Epidermal melanocyte (primary cell): ENCODE measurements around the gene CHCHD10.

Experiments used
- DNase-seq: peaks from one replicate; pipeline ENCODE4 v3.0.0; 2011; ENCODE audit warnings: low spot score; ENCODE audit not compliant: insufficient read length

The CHCHD10 gene

DNA sequence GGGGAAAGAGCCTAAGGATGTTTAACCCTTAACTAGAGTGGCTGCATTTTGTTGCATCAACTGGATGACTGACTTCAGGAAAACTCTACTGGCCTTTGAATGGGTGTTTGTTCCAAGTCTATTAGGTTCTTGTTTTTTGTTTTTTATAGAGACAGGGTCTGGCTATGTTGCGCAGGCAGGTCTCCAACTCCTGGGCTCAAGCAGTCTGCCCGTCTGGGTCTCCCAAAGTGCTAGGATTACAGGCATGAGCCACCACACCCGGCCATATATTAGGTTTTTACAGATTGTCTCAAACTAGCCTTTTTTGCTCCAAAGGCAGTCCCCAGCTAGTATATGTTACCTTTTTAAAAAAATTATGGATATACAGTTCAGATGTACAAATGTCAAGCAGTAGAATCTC, 20.1 kb upstream of the CHCHD10 start:
- DNase-seq: no peak

DNA sequence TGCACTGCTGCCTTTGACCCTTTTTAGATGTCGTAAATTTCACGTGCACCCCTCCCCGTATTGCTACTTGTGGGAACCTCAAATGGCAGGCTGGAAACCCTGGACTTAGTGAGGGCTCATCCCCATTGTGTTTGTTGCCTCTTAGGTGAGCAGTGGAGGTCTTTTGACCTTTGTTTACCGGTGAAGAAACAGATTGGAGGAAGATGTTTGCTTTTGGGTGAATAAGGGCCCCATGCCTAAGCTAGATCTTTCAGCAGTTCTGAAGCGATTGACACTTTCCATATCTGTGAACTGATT, 19.8 kb upstream of the CHCHD10 start:
- no peak for DNase-seq

GRCh38 chr22:23786752-23787599, 19.2 kb upstream of the CHCHD10 start, which contains the start of gene SMARCB1:
Gene SMARCB1, plus strand, starts transcription at chr22:23786966. Its CDS starts 204 bp downstream, at chr22:23787170.
- peak; percentile 91 for DNase-seq

GRCh38 chr22:23786261-23786710, 18.5 kb upstream of the CHCHD10 start:
- no peak for DNase-seq

DNA sequence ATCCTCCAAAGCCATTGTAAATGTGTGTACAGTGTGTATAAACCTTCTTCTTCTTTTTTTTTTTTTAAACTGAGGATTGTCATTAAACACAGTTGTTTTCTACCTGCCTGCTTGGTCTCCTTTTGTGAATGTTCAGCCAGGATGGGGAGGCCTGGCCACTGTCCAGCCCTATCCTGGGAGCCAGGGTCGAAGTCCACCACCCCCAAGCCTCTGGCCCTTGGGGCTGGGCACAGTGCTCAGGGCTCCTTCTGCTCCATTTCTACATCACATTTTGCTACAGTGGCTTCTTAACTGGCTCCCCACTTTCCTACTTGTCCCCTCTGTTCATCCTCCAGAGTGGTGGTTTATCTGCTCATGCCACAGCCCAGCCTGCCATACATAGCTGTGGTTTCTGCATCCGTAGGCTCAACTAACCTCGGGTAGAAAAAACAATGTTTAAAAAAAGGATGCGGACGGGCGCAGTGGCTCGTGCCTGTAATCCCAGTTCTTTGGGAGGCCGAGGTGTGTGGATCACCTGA, 16.5 kb upstream of the CHCHD10 start:
- no peak for DNase-seq

DNA sequence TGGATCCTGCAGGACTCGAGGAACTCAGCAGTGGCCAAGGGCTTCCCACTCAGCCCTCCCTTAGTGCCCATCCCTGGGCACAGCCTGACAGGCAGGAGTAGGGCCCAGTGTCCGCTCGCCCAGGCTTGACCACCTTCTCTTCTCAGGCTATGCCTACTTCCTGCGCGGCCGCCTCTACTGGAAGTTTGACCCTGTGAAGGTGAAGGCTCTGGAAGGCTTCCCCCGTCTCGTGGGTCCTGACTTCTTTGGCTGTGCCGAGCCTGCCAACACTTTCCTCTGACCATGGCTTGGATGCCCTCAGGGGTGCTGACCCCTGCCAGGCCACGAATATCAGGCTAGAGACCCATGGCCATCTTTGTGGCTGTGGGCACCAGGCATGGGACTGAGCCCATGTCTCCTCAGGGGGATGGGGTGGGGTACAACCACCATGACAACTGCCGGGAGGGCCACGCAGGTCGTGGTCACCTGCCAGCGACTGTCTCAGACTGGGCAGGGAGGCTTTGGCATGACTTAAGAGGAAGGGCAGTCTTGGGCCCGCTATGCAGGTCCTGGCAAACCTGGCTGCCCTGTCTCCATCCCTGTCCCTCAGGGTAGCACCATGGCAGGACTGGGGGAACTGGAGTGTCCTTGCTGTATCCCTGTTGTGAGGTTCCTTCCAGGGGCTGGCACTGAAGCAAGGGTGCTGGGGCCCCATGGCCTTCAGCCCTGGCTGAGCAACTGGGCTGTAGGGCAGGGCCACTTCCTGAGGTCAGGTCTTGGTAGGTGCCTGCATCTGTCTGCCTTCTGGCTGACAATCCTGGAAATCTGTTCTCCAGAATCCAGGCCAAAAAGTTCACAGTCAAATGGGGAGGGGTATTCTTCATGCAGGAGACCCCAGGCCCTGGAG, 15.7 kb upstream of the CHCHD10 start:
- DNase-seq: no peak

- DNase-seq: no peak
Measured at GRCh38 chr22:23782703-23783102, 14.9 kb upstream of the CHCHD10 start.

DNA sequence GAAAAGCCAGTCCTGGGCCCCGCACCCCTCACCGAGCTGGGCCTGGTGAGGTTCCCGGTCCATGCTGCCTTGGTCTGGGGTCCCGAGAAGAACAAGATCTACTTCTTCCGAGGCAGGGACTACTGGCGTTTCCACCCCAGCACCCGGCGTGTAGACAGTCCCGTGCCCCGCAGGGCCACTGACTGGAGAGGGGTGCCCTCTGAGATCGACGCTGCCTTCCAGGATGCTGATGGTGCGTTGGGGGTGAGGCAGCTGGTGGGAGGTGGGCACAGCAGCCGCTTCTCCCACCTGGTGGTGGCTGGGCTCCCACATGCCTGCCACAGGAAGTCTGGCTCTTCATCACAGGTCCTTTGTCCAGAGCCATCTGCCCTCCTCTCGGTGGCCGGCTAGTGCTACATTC, 14.5 kb upstream of the CHCHD10 start:
- DNase-seq: no peak

DNA sequence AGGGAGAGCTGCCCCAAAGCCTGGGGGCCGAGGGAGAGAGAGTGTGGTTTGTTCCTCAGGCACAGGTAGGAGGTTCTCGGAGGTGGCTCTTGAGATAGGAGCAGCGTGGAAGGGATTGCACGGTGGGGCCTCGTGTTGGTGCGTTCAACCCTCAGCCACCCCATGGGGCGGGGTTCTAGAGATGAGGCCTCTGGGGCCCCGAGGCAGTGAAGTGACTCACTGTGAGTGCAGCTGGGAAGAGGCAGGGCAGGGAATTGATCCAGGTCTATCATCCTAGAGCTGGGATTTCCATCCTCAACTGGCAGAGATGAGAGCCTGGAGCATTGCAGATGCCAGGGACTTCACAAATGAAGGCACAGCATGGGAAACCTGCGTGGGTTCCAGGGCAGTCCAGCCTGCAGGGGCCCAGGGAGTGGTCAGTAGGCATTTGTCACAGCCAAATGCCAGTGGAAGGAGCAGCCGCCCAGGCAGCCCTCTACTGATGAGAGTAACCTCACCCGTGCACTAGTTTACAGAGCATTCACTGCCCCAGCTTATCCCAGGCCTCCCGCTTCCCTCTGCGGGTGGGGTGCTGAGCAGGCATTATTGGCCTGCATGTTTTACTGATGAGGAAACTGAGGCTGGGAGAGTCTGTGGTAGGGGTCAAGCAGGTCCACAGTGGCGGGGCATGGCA, 13.9 kb upstream of the CHCHD10 start:
- no peak for DNase-seq

- peak; percentile 61 for DNase-seq
Measured at GRCh38 chr22:23781065-23781464, 13.3 kb upstream of the CHCHD10 start.

DNA sequence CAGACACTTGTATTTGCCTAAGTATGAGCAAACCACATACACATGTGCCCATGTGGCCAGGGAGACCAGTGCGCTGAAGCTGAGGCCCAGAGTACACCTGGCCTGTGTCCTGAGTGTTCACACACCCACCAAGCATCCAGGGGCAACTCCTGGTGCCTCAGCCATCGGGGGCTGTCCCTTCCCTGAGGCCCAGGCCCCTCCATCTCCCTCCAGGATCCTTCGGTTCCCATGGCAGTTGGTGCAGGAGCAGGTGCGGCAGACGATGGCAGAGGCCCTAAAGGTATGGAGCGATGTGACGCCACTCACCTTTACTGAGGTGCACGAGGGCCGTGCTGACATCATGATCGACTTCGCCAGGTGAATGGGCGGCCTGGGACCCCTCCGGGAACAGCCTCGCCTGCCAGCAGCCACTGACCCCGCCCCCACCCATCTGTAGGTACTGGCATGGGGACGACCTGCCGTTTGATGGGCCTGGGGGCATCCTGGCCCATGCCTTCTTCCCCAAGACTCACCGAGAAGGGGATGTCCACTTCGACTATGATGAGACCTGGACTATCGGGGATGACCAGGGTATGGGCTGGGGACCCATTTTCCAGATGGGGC, 12.5 kb upstream of the CHCHD10 start:
- DNase-seq: no peak

DNA sequence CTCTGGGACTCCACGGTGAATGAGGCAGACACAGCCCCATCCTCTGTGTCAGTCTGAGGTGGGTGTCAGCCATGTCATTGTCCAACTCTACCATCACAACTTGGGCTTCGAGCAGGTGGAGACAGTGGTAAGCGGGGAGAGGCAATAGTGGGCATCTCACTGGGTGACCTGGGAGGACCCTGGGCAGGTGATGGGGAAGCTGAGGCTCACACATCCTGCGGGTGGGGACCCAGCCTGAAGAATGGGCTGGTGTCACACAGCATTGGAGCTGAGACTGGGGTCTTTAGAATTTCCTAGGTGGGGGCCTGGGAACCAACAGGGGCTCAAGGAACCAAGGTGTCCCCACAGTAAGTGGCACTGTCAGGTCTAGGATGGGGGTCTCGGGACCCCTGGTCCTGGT, 12.0 kb upstream of the CHCHD10 start:
- DNase-seq: no peak

DNA sequence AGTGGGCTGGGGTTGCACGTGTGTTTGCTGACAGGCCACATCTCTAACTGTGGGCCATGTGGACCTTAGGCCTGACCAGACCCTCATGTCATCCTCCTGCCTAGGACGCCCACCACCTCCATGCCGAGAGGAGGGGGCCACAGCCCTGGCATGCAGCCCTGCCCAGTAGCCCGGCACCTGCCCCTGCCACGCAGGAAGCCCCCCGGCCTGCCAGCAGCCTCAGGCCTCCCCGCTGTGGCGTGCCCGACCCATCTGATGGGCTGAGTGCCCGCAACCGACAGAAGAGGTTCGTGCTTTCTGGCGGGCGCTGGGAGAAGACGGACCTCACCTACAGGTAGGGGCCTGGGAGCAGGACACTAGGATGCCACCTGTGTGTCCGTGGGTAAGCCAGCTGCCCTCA, 11.3 kb upstream of the CHCHD10 start:
- DNase-seq: no peak

GRCh38 chr22:23778577-23778900, 10.8 kb upstream of the CHCHD10 start:
- DNase-seq: no peak

GRCh38 chr22:23777776-23778576, 10.2 kb upstream of the CHCHD10 start:
- DNase-seq: no peak

DNA sequence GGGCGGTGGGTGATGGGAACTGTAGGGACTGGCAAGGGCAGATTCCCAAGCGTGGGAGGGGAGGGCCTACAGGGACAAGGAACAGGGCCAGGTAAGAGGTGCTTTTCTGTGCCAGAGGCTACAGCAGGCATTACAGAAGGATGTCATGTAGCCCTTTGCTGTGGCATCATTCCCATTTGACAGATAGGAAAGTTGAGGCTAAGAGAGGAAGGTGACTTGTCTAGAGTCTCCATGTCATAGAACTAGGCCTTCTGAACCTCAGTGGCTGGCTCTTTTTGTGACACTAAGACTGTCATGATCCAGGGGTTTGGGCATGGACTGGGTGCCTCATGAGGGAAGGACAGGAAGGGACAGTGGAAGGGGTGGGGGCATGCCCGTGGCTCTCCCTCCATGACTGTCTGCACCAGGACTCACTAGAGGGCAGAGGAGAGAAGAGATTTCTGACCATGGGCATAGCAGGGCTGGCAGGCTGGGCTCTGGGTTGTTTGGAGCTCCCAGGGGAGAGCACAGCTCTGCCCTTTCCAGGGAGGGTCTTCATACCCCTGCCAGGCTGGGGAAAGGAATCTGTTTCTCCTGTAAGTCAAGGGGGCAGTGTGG, 8.1 kb upstream of the CHCHD10 start:
- DNase-seq: no peak

DNA sequence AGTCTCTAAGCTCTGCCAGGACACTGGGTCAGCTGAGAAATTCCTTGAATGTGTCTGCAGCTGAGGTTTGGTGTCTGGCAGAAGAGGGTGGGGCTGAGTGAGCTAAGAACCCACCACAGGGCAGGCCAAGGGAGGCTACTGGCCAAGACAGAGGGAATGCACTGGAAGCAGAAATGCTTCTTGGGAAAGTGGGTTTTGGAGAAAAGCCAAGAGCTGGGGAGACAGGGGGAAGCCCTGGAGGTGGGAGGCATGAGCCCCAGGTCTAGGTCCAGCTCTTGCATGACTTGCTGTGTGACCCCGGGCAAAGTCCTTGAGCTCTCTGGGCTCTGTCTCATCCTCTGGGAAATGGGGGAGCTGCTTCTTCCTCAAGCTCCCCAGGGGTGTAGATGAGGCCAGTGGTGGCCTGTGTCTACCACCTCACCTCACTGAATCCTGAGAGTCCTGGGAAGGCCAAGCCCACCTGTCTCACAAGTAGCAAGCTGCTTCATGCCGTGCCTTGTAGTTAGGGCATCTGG, 7.2 kb upstream of the CHCHD10 start:
- no peak for DNase-seq

DNA sequence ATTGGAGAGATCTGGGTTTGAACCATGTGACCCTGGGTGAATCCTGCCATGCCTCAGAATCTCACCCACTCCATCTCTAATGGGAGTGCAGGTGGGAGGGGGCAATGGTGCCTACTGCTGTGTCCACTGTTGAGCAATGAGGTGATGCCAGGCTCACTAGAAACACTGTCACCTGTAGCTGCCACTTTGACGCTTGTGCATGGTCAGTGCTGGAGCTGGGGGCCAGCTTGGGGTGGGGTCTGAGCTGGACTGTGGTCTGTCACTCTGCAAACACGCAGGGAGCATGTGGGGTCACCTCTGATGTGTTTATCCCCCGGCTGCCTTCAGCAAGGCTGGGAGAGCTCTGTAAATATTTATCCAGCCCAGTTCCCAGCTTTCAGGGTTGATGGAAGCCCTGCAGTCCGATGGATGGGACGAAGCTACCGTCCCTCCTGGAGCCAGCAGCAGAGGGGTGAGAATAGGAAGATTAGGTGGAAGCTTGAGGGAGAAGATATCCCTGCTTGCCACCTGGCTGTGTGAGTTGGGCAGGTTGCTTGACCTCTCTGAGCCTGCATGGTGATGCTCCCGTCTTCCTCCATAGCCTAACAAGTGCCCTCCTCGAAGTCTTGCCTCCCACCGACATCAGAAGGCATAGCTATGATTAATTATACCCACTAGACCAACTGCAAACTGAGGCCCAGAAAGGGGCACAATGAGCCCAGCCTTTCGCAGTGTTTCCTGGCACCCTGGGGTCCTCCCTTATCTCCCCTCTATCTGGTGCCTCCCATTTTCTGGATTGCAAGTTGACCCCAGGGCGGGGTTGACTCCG, 6.5 kb upstream of the CHCHD10 start:
- DNase-seq: no peak

GRCh38 chr22:23773483-23774113, 5.8 kb upstream of the CHCHD10 start:
- no peak for DNase-seq
